RPMI7951 (cell line): ENCODE measurements around the gene ITGA1. TPM values are rescaled to one million over a fixed set of nuclear protein-coding genes. Genes with fewer than 3 reads are reported as not detected.

Experiments
- DNase-seq: peaks from one replicate; pipeline ENCODE4 v3.0.0-alpha.2; 2012; ENCODE audit warnings: low read depth
- total RNA-seq: library from RNA; depleted of rRNA; stranded (reverse); fragments of >200 nt; shearing (Covaris generic); gene quantifications from 2 replicates; pipeline ENCODE4 v1.2.3, GENCODE V29; 2014

The ITGA1 gene
- total RNA-seq, 1 experiment from 2014 or later: 47.7 TPM

- no peak for DNase-seq
Observed at GRCh38 chr5:52896534-52897237, 109.0 kb downstream of the ITGA1 start.

GRCh38 chr5:52897238-52897614 lies 109.5 kb downstream of the ITGA1 start:
- DNase-seq: no peak

- DNase-seq: peak; percentile 45
Observed at GRCh38 chr5:52898961-52899680, 111.4 kb downstream of the ITGA1 start.

GRCh38 chr5:52903142-52903541 lies 115.4 kb downstream of the ITGA1 start:
- no peak for DNase-seq

- DNase-seq: no peak
Observed at GRCh38 chr5:52906343-52906742, 118.6 kb downstream of the ITGA1 start.

GRCh38 chr5:52906845-52907244 lies 119.1 kb downstream of the ITGA1 start:
- no peak for DNase-seq

- no peak for DNase-seq
Observed at GRCh38 chr5:52909192-52909591, 121.5 kb downstream of the ITGA1 start.

GRCh38 chr5:52910071-52910470 lies 122.4 kb downstream of the ITGA1 start:
- no peak for DNase-seq

- peak; percentile 65 for DNase-seq
Observed at GRCh38 chr5:52915176-52915875, 127.6 kb downstream of the ITGA1 start.

- no peak for DNase-seq
Observed at GRCh38 chr5:52920929-52921328, 133.2 kb downstream of the ITGA1 start.

- DNase-seq: peak; percentile 62
Observed at GRCh38 chr5:52922384-52922783, 134.7 kb downstream of the ITGA1 start.

- no peak for DNase-seq
Observed at GRCh38 chr5:52924456-52924855, 136.7 kb downstream of the ITGA1 start.

GRCh38 chr5:52925001-52925400 lies 137.3 kb downstream of the ITGA1 start:
- no peak for DNase-seq

- no peak for DNase-seq
Observed at GRCh38 chr5:52928689-52929088, 141.0 kb downstream of the ITGA1 start.

- no peak for DNase-seq
Observed at GRCh38 chr5:52938226-52938625, 150.5 kb downstream of the ITGA1 start.

GRCh38 chr5:52943285-52943684 lies 155.6 kb downstream of the ITGA1 start:
- DNase-seq: peak; percentile 14

- no peak for DNase-seq
Observed at GRCh38 chr5:52943808-52944207, 156.1 kb downstream of the ITGA1 start.

- DNase-seq: no peak
Observed at GRCh38 chr5:52945040-52945439, 157.3 kb downstream of the ITGA1 start.

- no peak for DNase-seq
Observed at GRCh38 chr5:52947208-52947607, 159.5 kb downstream of the ITGA1 start.

- peak; percentile 11 for DNase-seq
Observed at GRCh38 chr5:52947851-52948250, 160.1 kb downstream of the ITGA1 start.

- peak; percentile 84 for DNase-seq
Observed at GRCh38 chr5:52948418-52949076, 160.8 kb downstream of the ITGA1 start.

GRCh38 chr5:52950686-52951085 lies 163.0 kb downstream of the ITGA1 start:
- no peak for DNase-seq
